Activated CD8-positive, alpha-beta T cell treated with anti-CD3 and anti-CD28 coated beads for 36 hours (primary cell): ENCODE results near the gene TRIM65. TPM values are rescaled to one million over a fixed set of nuclear protein-coding genes. Genes with fewer than 3 reads are reported as not detected.

Source experiments
- ATAC-seq: fragments of 200-7000 bp; cut with Tn5 transposase; one replicate; pipeline ENCODE4 v1.10.0; 2021; ENCODE audit warnings: mild to moderate bottlenecking, moderate library complexity
- CTCF ChIA-PET: fragments of 350-600 bp; sonication (Branson Sonifier 250); formaldehyde crosslinking; loops from one replicate; lab custom pipeline; 2021; ENCODE audit warnings: antibody characterized with exemption; lab: Charles Lee
- POLR2A ChIA-PET: fragments of 350-600 bp; sonication (Branson Sonifier 250); formaldehyde crosslinking; loops from one replicate; lab custom pipeline; 2021; ENCODE audit warnings: antibody characterized with exemption; lab: Charles Lee
- DNase-seq: peaks from one replicate; pipeline ENCODE4 v3.0.0-alpha.2; 2020
- H3K27ac Mint-ChIP-seq: one replicate; pipeline ENCODE4 v1.8.0; 2021; ENCODE audit warnings: mild to moderate bottlenecking, mixed read lengths
- H3K27me3 Mint-ChIP-seq: one replicate; pipeline ENCODE4 v1.8.0; 2021; ENCODE audit warnings: mixed read lengths
- H3K36me3 Mint-ChIP-seq: one replicate; pipeline ENCODE4 v1.8.0; 2021; ENCODE audit warnings: low read depth, mixed read lengths
- H3K4me1 Mint-ChIP-seq: one replicate; pipeline ENCODE4 v1.8.0; 2021; ENCODE audit warnings: low read depth, mixed read lengths
- H3K4me3 Mint-ChIP-seq: one replicate; pipeline ENCODE4 v1.8.0; 2021; ENCODE audit warnings: mild to moderate bottlenecking, moderate library complexity, mixed read lengths
- H3K9me3 Mint-ChIP-seq: one replicate; pipeline ENCODE4 v1.8.0; 2021; ENCODE audit warnings: mixed read lengths
- CTCF ChIP-seq: fragments of 200-600 bp; IDR thresholded peaks from one replicate; pipeline ENCODE4 v1.8.0; 2022; ENCODE audit warnings: antibody characterized with exemption, mild to moderate bottlenecking
- intact Hi-C: fragments of 100-400 bp; cut with micrococcal nuclease; formaldehyde crosslinking; loops from one replicate; pipeline ENCODE4 v1.10.0; 2022
- total RNA-seq, 2 experiments: library from RNA; stranded (reverse); gene quantifications; one replicate each; pipeline ENCODE4 v1.2.3, GENCODE V29; 2021

The TRIM65 gene
- total RNA-seq, 2 experiments from 2014 or later = 37.1 to 42.2 TPM

- no peak for TF ChIP-seq CTCF
- intact Hi-C loops = no loop called here
- DNase-seq = no peak
- Mint-ChIP-seq H3K4me3 (no peak overlapping the region), H3K27me3 (no peaks in the 10 kb centered on the region), H3K27ac (no peak overlapping the region), H3K9me3 (no peaks in the 10 kb centered on the region), H3K36me3 (no peaks in the 10 kb centered on the region), H3K4me1 (no peaks in the 10 kb centered on the region)
- ChIA-PET POLR2A (interaction anchor here (1.3 kb wide), 1 partner anchor 18 kb away, joined by 6 read pairs; no protein-coding TSS in a partner anchor), CTCF (no interaction called here)
- no peak for ATAC-seq
Measured at GRCh38 chr17:75922963-75923874, 26.5 kb upstream of the TRIM65 start.

- Mint-ChIP-seq H3K27me3 (no peaks in the 10 kb centered on the region), H3K4me1 (no peaks in the 10 kb centered on the region), H3K27ac (no peak overlapping the region), H3K4me3 (no peak overlapping the region), H3K9me3 (no peaks in the 10 kb centered on the region), H3K36me3 (no peaks in the 10 kb centered on the region)
- TF ChIP-seq CTCF = no peak
- ChIA-PET POLR2A (interaction anchor here (1.3 kb wide), 1 partner anchor 17 kb away, joined by 6 read pairs; no protein-coding TSS in a partner anchor), CTCF (no interaction called here)
- intact Hi-C loops = no loop called here
- ATAC-seq (no peak), DNase-seq (no peak)
Measured at GRCh38 chr17:75922173-75922961, 25.6 kb upstream of the TRIM65 start.

- intact Hi-C loops = no loop called here
- ChIA-PET CTCF (no interaction called here), POLR2A (no interaction called here)
- DNase-seq (no peak), ATAC-seq (no peak)
- H3K36me3 Mint-ChIP-seq = peaks cover 3% of the 10 kb centered on the region
- no peak overlapping the region for H3K4me3 Mint-ChIP-seq
- no peak for TF ChIP-seq CTCF
- no peak overlapping the region for H3K27ac Mint-ChIP-seq
- no peaks in the 10 kb centered on the region for H3K9me3 Mint-ChIP-seq
- H3K27me3 Mint-ChIP-seq = no peaks in the 10 kb centered on the region
- H3K4me1 Mint-ChIP-seq = no peaks in the 10 kb centered on the region
Measured at GRCh38 chr17:75921596-75921995, 24.8 kb upstream of the TRIM65 start.

- no peaks in the 10 kb centered on the region for H3K4me1 Mint-ChIP-seq
- no peak for DNase-seq
- no peaks in the 10 kb centered on the region for H3K9me3 Mint-ChIP-seq
- H3K27me3 Mint-ChIP-seq = no peaks in the 10 kb centered on the region
- TF ChIP-seq CTCF = no peak
- H3K27ac Mint-ChIP-seq = no peak overlapping the region
- intact Hi-C loops = no loop called here
- no peak for ATAC-seq
- POLR2A ChIA-PET = interaction anchor here (1.1 kb wide), 1 partner anchor 13 kb away, joined by 4 read pairs; no protein-coding TSS in a partner anchor
- H3K36me3 Mint-ChIP-seq = peaks cover 3% of the 10 kb centered on the region
- CTCF ChIA-PET = interaction anchor here (3.0 kb wide), 1 partner anchor 85 kb away, joined by 9 read pairs; no protein-coding TSS in a partner anchor
- H3K4me3 Mint-ChIP-seq = no peak overlapping the region
Measured at GRCh38 chr17:75920045-75920560, 23.4 kb upstream of the TRIM65 start.
